HG02870 (cell line): ENCODE data around the gene RAB40B.

Experiments
- ATAC-seq: cut with Tn5 transposase; IDR thresholded peaks from one replicate; pipeline ENCODE4 v1.9.1; 2021; ENCODE audit warnings: mild to moderate bottlenecking, moderate library complexity; ENCODE audit not compliant: unreplicated experiment

Gene RAB40B

GRCh38 chr17:82653651-82654528 is 44.6 kb downstream of the RAB40B start:
- ATAC-seq: no peak

GRCh38 chr17:82650723-82651122 is 47.8 kb downstream of the RAB40B start:
- no peak for ATAC-seq

- no peak for ATAC-seq
Observed at GRCh38 chr17:82649501-82650261, 48.8 kb downstream of the RAB40B start.

GRCh38 chr17:82648742-82649331 is 49.7 kb downstream of the RAB40B start:
- no peak for ATAC-seq

GRCh38 chr17:82648165-82648668 is 50.3 kb downstream of the RAB40B start, which contains the start of gene WDR45B:
Gene WDR45B (minus strand): TSS chr17:82648444. CDS start chr17:82648340, 104 bp downstream.
- ATAC-seq: peak; percentile 85

GRCh38 chr17:82647593-82648164 is 50.8 kb downstream of the RAB40B start:
- peak; percentile 32 for ATAC-seq

- no peak for ATAC-seq
Observed at GRCh38 chr17:82645516-82645915, 53.0 kb downstream of the RAB40B start.

- ATAC-seq: no peak
Observed at GRCh38 chr17:82644148-82644547, 54.4 kb downstream of the RAB40B start.

GRCh38 chr17:82642022-82642421 is 56.5 kb downstream of the RAB40B start:
- ATAC-seq: no peak

GRCh38 chr17:82640036-82640435 is 58.5 kb downstream of the RAB40B start:
- ATAC-seq: no peak

GRCh38 chr17:82639628-82640027 is 58.9 kb downstream of the RAB40B start:
- ATAC-seq: no peak

- no peak for ATAC-seq
Observed at GRCh38 chr17:82638183-82638773, 60.2 kb downstream of the RAB40B start.

- no peak for ATAC-seq
Observed at GRCh38 chr17:82636626-82637598, 61.6 kb downstream of the RAB40B start.

- no peak for ATAC-seq
Observed at GRCh38 chr17:82633343-82633742, 65.2 kb downstream of the RAB40B start.

GRCh38 chr17:82632451-82632850 is 66.0 kb downstream of the RAB40B start:
- no peak for ATAC-seq

GRCh38 chr17:82631544-82631943 is 67.0 kb downstream of the RAB40B start:
- ATAC-seq: no peak

- ATAC-seq: no peak
Observed at GRCh38 chr17:82630212-82630611, 68.3 kb downstream of the RAB40B start.

- ATAC-seq: no peak
Observed at GRCh38 chr17:82629748-82630147, 68.8 kb downstream of the RAB40B start.

GRCh38 chr17:82627405-82627804 is 71.1 kb downstream of the RAB40B start:
- ATAC-seq: no peak
